ENCODE results near the gene PHACTR1.

PHACTR1 gene

DNA sequence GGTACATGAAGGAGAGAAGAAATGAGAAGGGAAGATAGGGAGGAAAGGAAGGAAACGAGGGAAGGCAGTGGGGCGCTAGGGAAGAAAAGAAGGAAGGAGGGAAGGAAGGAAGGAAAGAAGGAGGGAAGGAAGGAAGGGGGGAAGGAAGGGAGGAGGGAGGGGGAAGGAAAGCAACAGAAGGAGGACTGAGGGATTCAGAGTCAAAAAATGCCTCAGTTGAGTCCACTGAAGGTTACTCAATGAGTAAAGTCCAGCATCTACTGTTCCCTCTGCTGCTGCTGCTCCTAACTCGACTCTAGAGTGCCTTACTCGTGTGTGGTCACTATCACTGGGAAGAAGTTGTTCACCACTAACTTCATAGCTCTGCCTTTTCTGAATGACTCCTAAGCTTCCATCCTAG, 33.8 kb downstream of the PHACTR1 start:
- TF ChIP-seq YY1 (IDR thresholded peaks at IDR 0.05; ENCODE audit: low read depth) (no peak), TEAD4 (IDR thresholded peaks at IDR 0.05) (no peak), CEBPB (IDR thresholded peaks at IDR 0.05) (no peak), NFIC (IDR thresholded peaks at IDR 0.05) (no peak), FOXM1 (IDR thresholded peaks at IDR 0.05; ENCODE audit: borderline replicate concordance, low read depth) (no peak), CREB1 (IDR thresholded peaks at IDR 0.05; ENCODE audit: low read depth) (no peak), EGR1 (IDR thresholded peaks at IDR 0.05) (no peak), RAD21 (IDR thresholded peaks at IDR 0.05; ENCODE audit: low read depth) (no peak)
- TF ChIP-seq, protein P1, sequence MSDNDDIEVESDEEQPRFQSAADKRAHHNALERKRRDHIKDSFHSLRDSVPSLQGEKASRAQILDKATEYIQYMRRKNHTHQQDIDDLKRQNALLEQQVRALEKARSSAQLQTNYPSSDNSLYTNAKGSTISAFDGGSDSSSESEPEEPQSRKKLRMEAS (IDR thresholded peaks at IDR 0.05), result no peak
- TF ChIP-seq, protein P2, sequence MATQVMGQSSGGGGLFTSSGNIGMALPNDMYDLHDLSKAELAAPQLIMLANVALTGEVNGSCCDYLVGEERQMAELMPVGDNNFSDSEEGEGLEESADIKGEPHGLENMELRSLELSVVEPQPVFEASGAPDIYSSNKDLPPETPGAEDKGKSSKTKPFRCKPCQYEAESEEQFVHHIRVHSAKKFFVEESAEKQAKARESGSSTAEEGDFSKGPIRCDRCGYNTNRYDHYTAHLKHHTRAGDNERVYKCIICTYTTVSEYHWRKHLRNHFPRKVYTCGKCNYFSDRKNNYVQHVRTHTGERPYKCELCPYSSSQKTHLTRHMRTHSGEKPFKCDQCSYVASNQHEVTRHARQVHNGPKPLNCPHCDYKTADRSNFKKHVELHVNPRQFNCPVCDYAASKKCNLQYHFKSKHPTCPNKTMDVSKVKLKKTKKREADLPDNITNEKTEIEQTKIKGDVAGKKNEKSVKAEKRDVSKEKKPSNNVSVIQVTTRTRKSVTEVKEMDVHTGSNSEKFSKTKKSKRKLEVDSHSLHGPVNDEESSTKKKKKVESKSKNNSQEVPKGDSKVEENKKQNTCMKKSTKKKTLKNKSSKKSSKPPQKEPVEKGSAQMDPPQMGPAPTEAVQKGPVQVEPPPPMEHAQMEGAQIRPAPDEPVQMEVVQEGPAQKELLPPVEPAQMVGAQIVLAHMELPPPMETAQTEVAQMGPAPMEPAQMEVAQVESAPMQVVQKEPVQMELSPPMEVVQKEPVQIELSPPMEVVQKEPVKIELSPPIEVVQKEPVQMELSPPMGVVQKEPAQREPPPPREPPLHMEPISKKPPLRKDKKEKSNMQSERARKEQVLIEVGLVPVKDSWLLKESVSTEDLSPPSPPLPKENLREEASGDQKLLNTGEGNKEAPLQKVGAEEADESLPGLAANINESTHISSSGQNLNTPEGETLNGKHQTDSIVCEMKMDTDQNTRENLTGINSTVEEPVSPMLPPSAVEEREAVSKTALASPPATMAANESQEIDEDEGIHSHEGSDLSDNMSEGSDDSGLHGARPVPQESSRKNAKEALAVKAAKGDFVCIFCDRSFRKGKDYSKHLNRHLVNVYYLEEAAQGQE (IDR thresholded peaks at IDR 0.05; ENCODE audit: low read depth), result no peak

DNA sequence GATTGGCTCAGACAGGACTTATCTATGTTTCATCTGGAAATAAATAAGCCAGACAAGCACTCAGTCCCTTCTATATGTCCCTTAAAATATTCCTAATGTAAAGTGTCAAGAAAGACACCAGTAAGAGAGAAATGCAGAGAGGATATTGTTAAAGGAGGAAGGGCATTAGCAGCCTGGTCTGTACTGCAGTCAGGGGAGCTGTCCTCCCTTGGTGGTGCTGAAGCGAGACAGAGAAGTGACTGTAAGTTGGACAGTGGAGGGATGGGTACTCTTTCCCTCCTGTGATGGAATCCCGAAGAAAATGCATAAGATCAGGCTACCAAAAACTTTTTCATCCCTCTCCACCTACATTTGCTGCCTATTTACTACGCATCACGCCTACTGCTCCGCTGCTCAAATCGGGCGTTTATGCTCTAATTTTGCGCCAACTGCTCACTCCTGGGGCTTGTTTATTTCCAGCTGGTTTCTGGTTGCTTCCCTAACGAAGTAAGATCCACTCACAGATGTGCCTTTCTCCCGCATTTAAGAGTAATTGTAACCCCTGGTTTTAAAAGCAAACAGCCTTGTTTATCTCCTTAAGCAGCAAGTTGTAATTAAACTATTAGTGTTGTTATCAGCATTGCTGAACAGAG, 35.2 kb downstream of the PHACTR1 start:
- TF ChIP-seq NFIC (IDR thresholded peaks at IDR 0.05) (no peak), ZBTB7A (IDR thresholded peaks at IDR 0.05; ENCODE audit: low read depth) (no peak), RAD21 (IDR thresholded peaks at IDR 0.05; ENCODE audit: low read depth) (no peak)
- TF ChIP-seq, protein P1 (IDR thresholded peaks at IDR 0.05), result no peak
- TF ChIP-seq, protein P2 (IDR thresholded peaks at IDR 0.05; ENCODE audit: low read depth), result peak; percentile 91

DNA sequence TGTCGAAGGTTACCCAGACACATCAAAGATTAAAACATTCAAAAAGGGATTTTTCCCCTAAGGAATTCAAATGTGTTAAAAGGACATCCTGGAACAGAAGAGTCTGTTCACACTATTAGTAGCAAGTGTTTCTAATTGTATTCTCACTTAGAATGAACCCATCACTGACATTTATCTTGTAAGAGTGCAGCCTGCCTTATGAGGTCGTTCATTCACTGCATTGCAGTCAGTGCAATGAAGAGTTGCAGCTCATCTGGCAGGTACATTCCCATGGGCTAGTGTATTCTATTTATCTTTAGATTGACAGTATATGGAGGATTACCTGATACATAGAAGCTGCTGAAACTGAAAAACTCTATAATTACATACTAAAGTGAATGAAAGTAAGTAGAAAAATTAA, 36.5 kb downstream of the PHACTR1 start:
- no peak for TF ChIP-seq CREB1 (IDR thresholded peaks at IDR 0.05; ENCODE audit: low read depth)
- no peak for TF ChIP-seq RAD21 (IDR thresholded peaks at IDR 0.05; ENCODE audit: low read depth)
- TF ChIP-seq, protein P1 (IDR thresholded peaks at IDR 0.05), result no peak
- TF ChIP-seq TCF12 (IDR thresholded peaks at IDR 0.05; ENCODE audit: low read depth), result no peak
- no peak for TF ChIP-seq CEBPB (IDR thresholded peaks at IDR 0.05)
- TF ChIP-seq NFIC (IDR thresholded peaks at IDR 0.05), result no peak
- no peak for TF ChIP-seq EP300 (IDR thresholded peaks at IDR 0.05; ENCODE audit: borderline replicate concordance)
- no peak for TF ChIP-seq YY1 (IDR thresholded peaks at IDR 0.05; ENCODE audit: low read depth)
- TF ChIP-seq, protein P3, sequence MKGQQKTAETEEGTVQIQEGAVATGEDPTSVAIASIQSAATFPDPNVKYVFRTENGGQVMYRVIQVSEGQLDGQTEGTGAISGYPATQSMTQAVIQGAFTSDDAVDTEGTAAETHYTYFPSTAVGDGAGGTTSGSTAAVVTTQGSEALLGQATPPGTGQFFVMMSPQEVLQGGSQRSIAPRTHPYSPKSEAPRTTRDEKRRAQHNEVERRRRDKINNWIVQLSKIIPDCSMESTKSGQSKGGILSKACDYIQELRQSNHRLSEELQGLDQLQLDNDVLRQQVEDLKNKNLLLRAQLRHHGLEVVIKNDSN (IDR thresholded peaks at IDR 0.05), result no peak
- TF ChIP-seq TEAD4 (IDR thresholded peaks at IDR 0.05), result no peak
- no peak for TF ChIP-seq FOXM1 (IDR thresholded peaks at IDR 0.05; ENCODE audit: borderline replicate concordance, low read depth)
- TF ChIP-seq, protein P2 (IDR thresholded peaks at IDR 0.05; ENCODE audit: low read depth), result no peak
- TF ChIP-seq ZBTB7A (IDR thresholded peaks at IDR 0.05; ENCODE audit: low read depth), result no peak
- TF ChIP-seq EGR1 (IDR thresholded peaks at IDR 0.05), result no peak
- TF ChIP-seq TAF1 (IDR thresholded peaks at IDR 0.05; ENCODE audit: low read depth), result no peak

DNA sequence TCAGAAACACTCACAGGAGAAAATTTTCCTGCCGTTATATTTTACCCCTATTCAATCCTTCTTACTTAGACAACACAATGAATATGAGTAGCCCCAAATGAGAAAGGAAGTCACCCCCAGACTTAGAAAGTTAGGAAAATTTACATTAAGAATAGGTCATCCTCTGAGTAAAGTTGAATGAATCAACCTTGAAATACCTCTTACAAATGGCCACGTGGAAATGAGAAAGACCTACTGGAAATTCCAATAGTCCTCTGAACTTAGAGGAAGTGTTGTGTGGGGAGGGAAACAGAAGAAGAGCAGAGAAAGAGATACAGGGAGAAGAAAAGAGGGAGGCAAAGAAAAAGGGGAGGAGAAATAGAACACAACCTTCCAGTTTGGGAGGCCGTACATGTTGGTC, 43.7 kb downstream of the PHACTR1 start:
- TF ChIP-seq RAD21 (IDR thresholded peaks at IDR 0.05; ENCODE audit: low read depth) (no peak), NFIC (IDR thresholded peaks at IDR 0.05) (no peak), CREB1 (IDR thresholded peaks at IDR 0.05; ENCODE audit: low read depth) (no peak), FOXM1 (IDR thresholded peaks at IDR 0.05; ENCODE audit: borderline replicate concordance, low read depth) (no peak), CEBPB (IDR thresholded peaks at IDR 0.05) (no peak), EGR1 (IDR thresholded peaks at IDR 0.05) (no peak), YY1 (IDR thresholded peaks at IDR 0.05; ENCODE audit: low read depth) (no peak), TAF1 (IDR thresholded peaks at IDR 0.05; ENCODE audit: low read depth) (no peak), TCF12 (IDR thresholded peaks at IDR 0.05; ENCODE audit: low read depth) (no peak), ZBTB7A (IDR thresholded peaks at IDR 0.05; ENCODE audit: low read depth) (no peak), EP300 (IDR thresholded peaks at IDR 0.05; ENCODE audit: borderline replicate concordance) (no peak), TEAD4 (IDR thresholded peaks at IDR 0.05) (no peak)
- TF ChIP-seq, protein P1 (IDR thresholded peaks at IDR 0.05), result no peak
- TF ChIP-seq, protein P3 (IDR thresholded peaks at IDR 0.05), result no peak
- TF ChIP-seq, protein P2 (IDR thresholded peaks at IDR 0.05; ENCODE audit: low read depth), result no peak

Measured in Ishikawa (cell line).